Psoas muscle (tissue), 8 donors: Measurements from ENCODE around the gene GALNT10. TPM values are rescaled to one million over a fixed set of nuclear protein-coding genes. Genes with fewer than 3 reads are reported as not detected.

Source experiments
- ATAC-seq, 4 donors: fragments of 200-7000 bp; cut with Tn5 transposase; one replicate each; pipeline ENCODE4 v1.9.1; 2020; ENCODE audit warnings: moderate library complexity in 3 of 4, mild to moderate bottlenecking in 2 of 4
- DNase-seq, 2 donors: peaks; one replicate each; pipeline ENCODE4 v3.0.0-alpha.2; 2020
- H3K27ac ChIP-seq: fragments of 200-600 bp; one replicate; pipeline ENCODE4 v1.8.0; 2022
- H3K27me3 ChIP-seq, 3 donors: fragments of 200-600 bp in 1 of 3; one replicate each; pipeline versions ENCODE4 v1.6.1 to v1.8.0; 2013 to 2022; ENCODE audit warnings: low read length in 2 of 3, mild to moderate bottlenecking in 2 of 3, moderate library complexity in 1 of 3; ENCODE audit not compliant: insufficient read depth in 3 of 3
- H3K36me3 ChIP-seq, 2 donors: fragments of 200-600 bp in 1 of 2; one replicate each; pipeline versions ENCODE4 v1.6.1 to v1.8.0; 2013 to 2022; ENCODE audit warnings: low read depth in 1 of 2, mild to moderate bottlenecking in 1 of 2, moderate library complexity in 1 of 2; ENCODE audit not compliant: insufficient read depth in 1 of 2
- H3K4me1 ChIP-seq: fragments of 200-600 bp; one replicate; pipeline ENCODE4 v1.8.0; 2022
- H3K4me3 ChIP-seq: fragments of 200-600 bp; one replicate; pipeline ENCODE4 v1.8.0; 2022; ENCODE audit warnings: mild to moderate bottlenecking
- H3K9me3 ChIP-seq: fragments of 200-600 bp; one replicate; pipeline ENCODE4 v1.8.0; 2022
- CTCF ChIP-seq: fragments of 200-600 bp; IDR thresholded peaks from one replicate; pipeline ENCODE4 v1.8.0; 2022; ENCODE audit warnings: antibody characterized with exemption
- WGBS, 3 donors: extraction: QIAGEN DNeasy Blood & Tissue Kit; methylation state at CpG; one replicate each; pipeline versions ENCODE4 v1.1.6 to v1.1.7; 2013; 5-methylcytosine and 5-hydroxymethylcytosine counted together
- intact Hi-C, 2 donors: fragments of 100-400 bp; cut with DNase I; formaldehyde crosslinking; loops; one replicate each; pipeline versions ENCODE4 v1.11.0 to v1.14.2; 2022
- polyA plus RNA-seq, 3 donors: library from polyadenylated mRNA; stranded (reverse); fragments of 200-250 nt; gene quantifications; one replicate each; pipeline ENCODE4 v1.2.3, GENCODE V29; 2013
- total RNA-seq, 4 donors: library from RNA; stranded (reverse); fragmentation: NEBNext Ultra II Directional in 2 of 4; extraction: Animal tissue kit (Norgen Biotek cat#: 25700) in 2 of 4; gene quantifications; one replicate each; pipeline versions ENCODE4 v1.2.1 to v1.2.4, GENCODE V29; 2021 to 2023
- donor health status: healthy with polysubstance abuse.
- donor health status: DM: no; HTN: no; CAD: no; lungs with moderate emphysema.
- donor health status: Bipolar disorder and iron deficiency.
- donor health status: healthy.
- donor health status: DM: yes; HTN: yes; CAD: no.
- donor health status: DM: no; HTN: no; CAD: no.
- donor health status: DM: no; HTN: no; CAD: no.
- donor health status: DM: yes; HTN: yes; CAD: no.

The GALNT10 gene
- total and polyA plus RNA-seq, 7 donors: 4.2 to 9.9 (median 6.8) TPM

- H3K36me3 ChIP-seq: no peaks in the 10 kb centered on the region
- no peak overlapping the region for H3K4me3 ChIP-seq
- H3K27me3 ChIP-seq: no peaks in the 10 kb centered on the region
- no peak for TF ChIP-seq CTCF
- no peaks in the 10 kb centered on the region for H3K9me3 ChIP-seq
- no peak for DNase-seq
- H3K27ac ChIP-seq: no peak overlapping the region
- WGBS, 3 donors: 95 to 98% (median 97%) methylated on average over 5 of the region's 5 CpGs
- ATAC-seq: no peak
- H3K4me1 ChIP-seq: peaks cover 10% of the 10 kb centered on the region
- intact Hi-C loops: no loop called here
Observed at GRCh38 chr5:154237376-154237743, 46.8 kb downstream of the GALNT10 start.

DNA sequence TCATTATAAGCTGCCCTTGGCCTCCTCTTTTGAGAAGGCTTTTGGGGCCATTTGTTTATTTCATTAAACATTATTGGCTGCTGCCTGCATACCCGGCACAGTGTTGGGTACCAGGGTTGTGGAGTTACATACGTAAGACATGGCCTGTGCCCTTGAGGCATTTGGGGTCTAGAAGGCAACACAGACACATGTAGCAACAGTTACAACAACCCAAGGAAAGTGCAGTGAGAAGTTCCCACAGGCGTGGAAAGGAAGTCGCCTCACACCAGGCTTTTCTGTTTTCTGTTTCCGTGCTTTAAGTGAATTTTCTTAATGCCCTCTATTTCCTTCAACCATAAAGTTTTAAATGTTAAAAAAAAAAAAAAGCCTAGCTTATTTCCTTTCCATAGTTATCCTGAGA, 47.4 kb downstream of the GALNT10 start:
- Histone ChIP-seq H3K9me3 (no peaks in the 10 kb centered on the region), H3K27me3 (no peaks in the 10 kb centered on the region), H3K27ac (no peak overlapping the region), H3K36me3 (no peaks in the 10 kb centered on the region), H3K4me3 (no peak overlapping the region), H3K4me1 (peaks cover 12% of the 10 kb centered on the region)
- intact Hi-C loops: no loop called here
- DNase-seq (no peak), ATAC-seq (no peak)
- 78 to 82% (median 80%) methylated on average over 5 of the region's 5 CpGs for WGBS, 3 donors
- TF ChIP-seq CTCF: no peak

GRCh38 chr5:154238776-154239481, 48.4 kb downstream of the GALNT10 start:
- intact Hi-C loops: no loop called here
- H3K4me3 ChIP-seq: no peak overlapping the region
- no peaks in the 10 kb centered on the region for H3K36me3 ChIP-seq
- no peaks in the 10 kb centered on the region for H3K9me3 ChIP-seq
- H3K27ac ChIP-seq: no peak overlapping the region
- H3K27me3 ChIP-seq: no peaks in the 10 kb centered on the region
- no peak for TF ChIP-seq CTCF
- DNase-seq (no peak), ATAC-seq (no peak)
- peaks cover 9% of the 10 kb centered on the region for H3K4me1 ChIP-seq
- WGBS, 3 donors: 74 to 83% (median 80%) methylated on average over 10 of the region's 10 CpGs

DNA sequence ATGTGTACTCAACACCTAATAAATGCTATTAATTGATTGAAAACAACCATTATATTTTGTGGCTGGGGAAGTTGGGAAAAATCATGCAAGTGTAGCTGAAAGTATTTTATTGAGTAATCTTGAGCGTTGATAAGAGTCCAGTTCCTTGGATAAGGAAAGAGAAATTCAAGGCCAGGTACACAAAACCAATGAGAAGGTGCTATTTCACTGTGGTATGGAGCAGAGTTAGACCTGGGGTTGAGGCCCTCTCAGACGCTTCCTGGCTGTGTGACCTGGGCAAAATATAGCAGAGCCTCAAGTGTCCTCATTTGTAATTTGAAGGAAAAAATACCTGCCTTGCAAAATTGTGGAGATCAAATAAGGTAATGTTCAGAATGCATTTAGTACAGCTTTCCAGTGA, 50.1 kb downstream of the GALNT10 start:
- Histone ChIP-seq H3K9me3 (no peaks in the 10 kb centered on the region), H3K36me3 (no peaks in the 10 kb centered on the region), H3K4me3 (no peak overlapping the region), H3K27me3 (no peaks in the 10 kb centered on the region), H3K4me1 (peaks cover 5% of the 10 kb centered on the region), H3K27ac (no peak overlapping the region)
- TF ChIP-seq CTCF: no peak
- DNase-seq (no peak), ATAC-seq (no peak)
- 95 to 100% (median 96%) methylated on average over 2 of the region's 2 CpGs for WGBS, 3 donors
- intact Hi-C loops: no loop called here

DNA sequence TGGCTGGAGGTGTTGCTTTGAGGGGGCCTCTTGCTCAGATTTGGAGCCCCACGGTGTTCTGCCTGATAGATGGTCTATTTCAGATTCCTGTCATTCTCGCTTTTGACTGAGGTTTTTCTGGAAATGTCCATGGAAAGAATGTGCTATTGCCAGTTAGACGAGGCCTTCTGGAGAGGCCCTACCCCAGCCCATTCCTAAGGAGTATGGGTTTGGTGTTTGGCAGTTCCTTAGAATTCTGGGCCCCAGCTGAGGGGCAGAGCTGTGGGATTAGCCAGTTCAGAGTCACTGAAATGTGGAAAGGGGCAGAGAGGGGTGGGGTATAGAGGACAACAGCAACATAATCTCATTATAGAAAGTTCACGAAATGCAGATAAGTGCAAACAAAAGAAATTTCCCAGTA, 50.5 kb downstream of the GALNT10 start:
- ATAC-seq: no peak
- H3K27me3 ChIP-seq: no peaks in the 10 kb centered on the region
- WGBS, 3 donors: 87 to 91% (median 88%) methylated on average over 4 of the region's 4 CpGs
- intact Hi-C loops: no loop called here
- no peaks in the 10 kb centered on the region for H3K9me3 ChIP-seq
- DNase-seq: no peak
- peaks cover 5% of the 10 kb centered on the region for H3K4me1 ChIP-seq
- H3K27ac ChIP-seq: no peak overlapping the region
- no peak overlapping the region for H3K4me3 ChIP-seq
- H3K36me3 ChIP-seq: no peaks in the 10 kb centered on the region
- no peak for TF ChIP-seq CTCF
